Measurements from ENCODE around the gene TEF. TPM values are rescaled to one million over a fixed set of nuclear protein-coding genes. Genes with fewer than 3 reads are reported as not detected.

The TEF gene
- total and polyA plus RNA-seq, 4 donors, result 5.7 to 16.2 (median 10.2) TPM

- peak overlapping the region; percentile 91 to 94 for H3K9ac ChIP-seq (ENCODE audit: low read depth in 1 of 2, low read length in 2 of 2)
- DNase-seq (ENCODE audit: low spot score), result peak; percentile 77
- H3K4me3 ChIP-seq (ENCODE audit: low read depth in 1 of 3, low read length in 3 of 3), result peak overlapping the region; percentile 55 to 69 (median 60)
- no peaks in the 10 kb centered on the region for H3K9me3 ChIP-seq (ENCODE audit: control insufficient read depth in 4 of 4, low read length in 3 of 4)
- H3K4me1 ChIP-seq (ENCODE audit: control insufficient read depth in 4 of 4, insufficient read depth in 4 of 4, low read length in 3 of 4), result peaks cover 6 to 25% (median 19%) of the 10 kb centered on the region in 4 donors
- no peaks in the 10 kb centered on the region for H3K36me3 ChIP-seq (ENCODE audit: control insufficient read depth in 4 of 4, insufficient read depth in 3 of 4, low read depth in 1 of 4, low read length in 3 of 4)
- peak overlapping the region; percentile 90 to 100 for H3K27ac ChIP-seq (ENCODE audit: low read depth in 1 of 2, low read length in 2 of 2)
- under 1% methylated on average over 63 of the region's 63 CpGs for WGBS
- TF ChIP-seq FOXA1 (IDR thresholded peaks at IDR 0.05) (no peak), EGR1 (IDR thresholded peaks at IDR 0.05; ENCODE audit: low read depth in 2 of 2) (no peak)
- H3K27me3 ChIP-seq (ENCODE audit: control insufficient read depth in 4 of 4, insufficient read depth in 4 of 4, low read length in 3 of 4), result no peaks in the 10 kb centered on the region
These were observed 65.9 kb downstream of the TEF start for GRCh38 chr22:41447435-41448188.

GRCh38 chr22:41448189-41448808 is 66.6 kb downstream of the TEF start:
- Histone ChIP-seq H3K27ac (ENCODE audit: low read depth in 1 of 2, low read length in 2 of 2) (peak overlapping the region; percentile 90 to 100), H3K27me3 (ENCODE audit: control insufficient read depth in 4 of 4, insufficient read depth in 4 of 4, low read length in 3 of 4) (no peaks in the 10 kb centered on the region), H3K4me3 (ENCODE audit: low read depth in 1 of 3, low read length in 3 of 3) (peak overlapping the region; percentile 55 to 69 (median 60)), H3K9me3 (ENCODE audit: control insufficient read depth in 4 of 4, low read length in 3 of 4) (no peaks in the 10 kb centered on the region), H3K36me3 (ENCODE audit: control insufficient read depth in 4 of 4, insufficient read depth in 3 of 4, low read depth in 1 of 4, low read length in 3 of 4) (no peaks in the 10 kb centered on the region), H3K4me1 (ENCODE audit: control insufficient read depth in 4 of 4, insufficient read depth in 4 of 4, low read length in 3 of 4) (peaks cover 3 to 18% (median 12%) of the 10 kb centered on the region in 4 donors), H3K9ac (ENCODE audit: low read depth in 1 of 2, low read length in 2 of 2) (peak overlapping the region; percentile 91 to 94)
- peak; percentile 89 for DNase-seq (ENCODE audit: low spot score)
- under 1% methylated on average over 28 of the region's 28 CpGs for WGBS
- TF ChIP-seq REST (IDR thresholded peaks at IDR 0.05) (peak; percentile 92), TAF1 (conservative IDR thresholded peaks at IDR 0.05) (peak; percentile 95), FOXA2 (IDR thresholded peaks at IDR 0.05) (peak; percentile 41), ATF3 (IDR thresholded peaks at IDR 0.05) (no peak), GABPA (IDR thresholded peaks at IDR 0.05 in 1 of 2, conservative IDR thresholded peaks at IDR 0.05 in 1 of 2) (peak in 1 of 2 donors; percentile 56), RAD21 (IDR thresholded peaks at IDR 0.05) (peak in 1 of 2 donors; percentile 53), YY1 (IDR thresholded peaks at IDR 0.05) (peak; percentile 94), ZBTB33 (IDR thresholded peaks at IDR 0.05) (peak; percentile 85), HNF4A (conservative IDR thresholded peaks at IDR 0.05) (peak; percentile 84 to 86), FOXA1 (IDR thresholded peaks at IDR 0.05) (peak; percentile 73), RXRA (IDR thresholded peaks at IDR 0.05) (peak; percentile 88 to 89), MAX (IDR thresholded peaks at IDR 0.05) (peak; percentile 84), NR2F2 (IDR thresholded peaks at IDR 0.05) (peak; percentile 78), JUND (IDR thresholded peaks at IDR 0.05) (peak; percentile 39 to 54), HNF4G (IDR thresholded peaks at IDR 0.05) (peak; percentile 74), SP1 (IDR thresholded peaks at IDR 0.05) (peak; percentile 99), EGR1 (IDR thresholded peaks at IDR 0.05; ENCODE audit: low read depth in 2 of 2) (peak; percentile 64 to 91)
- TF ChIP-seq, protein P1, sequence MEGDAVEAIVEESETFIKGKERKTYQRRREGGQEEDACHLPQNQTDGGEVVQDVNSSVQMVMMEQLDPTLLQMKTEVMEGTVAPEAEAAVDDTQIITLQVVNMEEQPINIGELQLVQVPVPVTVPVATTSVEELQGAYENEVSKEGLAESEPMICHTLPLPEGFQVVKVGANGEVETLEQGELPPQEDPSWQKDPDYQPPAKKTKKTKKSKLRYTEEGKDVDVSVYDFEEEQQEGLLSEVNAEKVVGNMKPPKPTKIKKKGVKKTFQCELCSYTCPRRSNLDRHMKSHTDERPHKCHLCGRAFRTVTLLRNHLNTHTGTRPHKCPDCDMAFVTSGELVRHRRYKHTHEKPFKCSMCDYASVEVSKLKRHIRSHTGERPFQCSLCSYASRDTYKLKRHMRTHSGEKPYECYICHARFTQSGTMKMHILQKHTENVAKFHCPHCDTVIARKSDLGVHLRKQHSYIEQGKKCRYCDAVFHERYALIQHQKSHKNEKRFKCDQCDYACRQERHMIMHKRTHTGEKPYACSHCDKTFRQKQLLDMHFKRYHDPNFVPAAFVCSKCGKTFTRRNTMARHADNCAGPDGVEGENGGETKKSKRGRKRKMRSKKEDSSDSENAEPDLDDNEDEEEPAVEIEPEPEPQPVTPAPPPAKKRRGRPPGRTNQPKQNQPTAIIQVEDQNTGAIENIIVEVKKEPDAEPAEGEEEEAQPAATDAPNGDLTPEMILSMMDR (IDR thresholded peaks at IDR 0.05; ENCODE audit: low read depth, low read length, missing input control), result no peak
